Measurements from ENCODE around the gene RAD51B. TPM values are rescaled to one million over a fixed set of nuclear protein-coding genes. Genes with fewer than 3 reads are reported as not detected.

RAD51B gene
- total and polyA plus RNA-seq, 2 of the 13 experiments (the other 11 are each of a cell fraction or from before 2014, with no cell fraction given) = 7.0 to 9.5 TPM

GRCh38 chr14:68686205-68686465, 866.6 kb downstream of the RAD51B start (continued):
- TF ChIP-seq ZNF260 (CRISPR knock-in tag; IDR thresholded peaks at IDR 0.05; ENCODE audit: borderline replicate concordance, low read depth) = no peak

- no peak for DNase-seq (ENCODE audit: low spot score)
- no TSS peak for BruUV-seq (replicated peaks)
- TF ChIP-seq SKIL (CRISPR knock-in tag; IDR thresholded peaks at IDR 0.05; ENCODE audit: borderline replicate concordance) (no peak), ATF7-NPFF (CRISPR knock-in tag; IDR thresholded peaks at IDR 0.05; ENCODE audit: low read depth) (no peak), ZIK1 (CRISPR knock-in tag; IDR thresholded peaks at IDR 0.05; ENCODE audit: borderline replicate concordance, low read depth) (no peak), EZH2 (conservative IDR thresholded peaks at IDR 0.05; ENCODE audit: low read depth, low read length) (no peak), ZNF180 (CRISPR knock-in tag; IDR thresholded peaks at IDR 0.05; ENCODE audit: borderline replicate concordance, low read depth) (no peak), CSRNP2 (CRISPR knock-in tag; conservative IDR thresholded peaks at IDR 0.05; ENCODE audit: low read depth) (no peak), DNMT1 (CRISPR knock-in tag; IDR thresholded peaks at IDR 0.05) (no peak), PLRG1 (conservative IDR thresholded peaks at IDR 0.05) (no peak), ZBTB7B (CRISPR knock-in tag; IDR thresholded peaks at IDR 0.05) (no peak), U2AF1 (optimal IDR thresholded peaks at IDR 0.05; ENCODE audit: low read depth, low read length) (no peak), U2AF2 (IDR thresholded peaks at IDR 0.05; ENCODE audit: low read depth, low read length) (no peak), KDM6A (CRISPR knock-in tag; IDR thresholded peaks at IDR 0.05; ENCODE audit: low read depth) (no peak), ZNF781 (CRISPR knock-in tag; IDR thresholded peaks at IDR 0.05; ENCODE audit: borderline replicate concordance, not compliant biosample characterization) (no peak), SNAPC2 (CRISPR knock-in tag; IDR thresholded peaks at IDR 0.05) (no peak), TBL1XR1 (IDR thresholded peaks at IDR 0.05; ENCODE audit: borderline replicate concordance, low read length, partially characterized antibody) (no peak), ZNF660 (CRISPR knock-in tag; IDR thresholded peaks at IDR 0.05; ENCODE audit: borderline replicate concordance, low read depth) (no peak), TP53 (CRISPR knock-in tag; conservative IDR thresholded peaks at IDR 0.05) (no peak), BRCA1 (CRISPR knock-in tag; IDR thresholded peaks at IDR 0.05) (no peak)
- CTCF ChIA-PET (ENCODE audit: low intra/inter-chr PET ratio, low total read pairs) = no interaction called here
- Histone ChIP-seq H3K9ac (ENCODE audit: insufficient read depth, low read depth, low read length) (no peak overlapping the region), H3K79me2 (ENCODE audit: insufficient read depth, low read length) (no peaks in the 10 kb centered on the region), H3K27me3 (ENCODE audit: control insufficient read depth in 1 of 2, insufficient read depth in 2 of 2, low read length in 2 of 2) (peaks cover 0 to 41% of the 10 kb centered on the region in 2 experiments; a peak in 4 of 5 replicates), H3K27ac (ENCODE audit: extremely low read length, insufficient read depth, low read length) (no peak overlapping the region), H4K20me1 (ENCODE audit: insufficient read depth, low read length) (no peaks in the 10 kb centered on the region), H3K9me3 (ENCODE audit: low read length) (peaks cover 4% of the 10 kb centered on the region; the same call in 1 of the 2 replicates), H3K4me2 (ENCODE audit: low read depth, low read length) (no peak overlapping the region), H3K4me3 (replicated peaks in 1 of 3; ENCODE audit: insufficient read depth in 1 of 3, low read depth in 2 of 3, low read length in 3 of 3) (no peak overlapping the region), H3K36me3 (replicated peaks in 1 of 2; ENCODE audit: control insufficient read depth in 1 of 2, insufficient read depth in 2 of 2, low read length in 2 of 2) (no peaks in the 10 kb centered on the region), H3K4me1 (ENCODE audit: insufficient read depth, low read length) (peaks cover 52% of the 10 kb centered on the region), H2AFZ (ENCODE audit: low read length) (no peak overlapping the region)
- in situ Hi-C loops (cut with HindIII; ENCODE audit: extremely low pct_ligation_motif_present, low pct_unique_long_range_greater_than_20kb) = no loop called here
- FAIRE-seq = no peak
- WGBS (ENCODE audit: low lambda C conversion rate) = 76% methylated on average over 8 of the region's 8 CpGs
- intact Hi-C loops (cut with micrococcal nuclease; ENCODE audit: unreplicated experiment) = no loop called here
- POLR2A ChIA-PET = no interaction called here
- no peak for ATAC-seq
Observed at GRCh38 chr14:68686724-68687123, 867.1 kb downstream of the RAD51B start.

Measured in HepG2 (cell line).